ENCODE measurements around the gene KLRK1.
A peak's percentile ranks its signal among the peaks of the same experiment; 100 is the strongest.
"Not testable (repeated sequence)": the region's sequence is repeated elsewhere in the genome, so short reads cannot be mapped to it uniquely, and the experiment has no call there.

The KLRK1 gene

GRCh38 chr12:10369557-10370415 lies 20.1 kb downstream of the KLRK1 start:
- TF ChIP-seq PAX5 (IDR thresholded peaks at IDR 0.05; ENCODE audit: insufficient read depth, low read length, severe bottlenecking), result no peak
- no peak for TF ChIP-seq POLR2A (IDR thresholded peaks at IDR 0.05; ENCODE audit: low read depth, low read length)
- TF ChIP-seq POU2F2 (IDR thresholded peaks at IDR 0.05; ENCODE audit: low read depth, low read length), result no peak
- no peak for TF ChIP-seq TAF1 (IDR thresholded peaks at IDR 0.05; ENCODE audit: low read depth, low read length)
- no peak for TF ChIP-seq POLR2AphosphoS5 (IDR thresholded peaks at IDR 0.05; ENCODE audit: low read depth, low read length)
- no peak for TF ChIP-seq SPI1 (IDR thresholded peaks at IDR 0.05; ENCODE audit: low read depth, low read length)
- no peak for FAIRE-seq
- DNase-seq (ENCODE audit: insufficient read length, low spot score), result no peak

- TF ChIP-seq SPI1 (IDR thresholded peaks at IDR 0.05; ENCODE audit: low read depth, low read length), result no peak
- TF ChIP-seq TAF1 (IDR thresholded peaks at IDR 0.05; ENCODE audit: low read depth, low read length), result no peak
- no peak for TF ChIP-seq POLR2A (IDR thresholded peaks at IDR 0.05; ENCODE audit: low read depth, low read length)
- TF ChIP-seq POLR2AphosphoS5 (IDR thresholded peaks at IDR 0.05; ENCODE audit: low read depth, low read length), result no peak
- TF ChIP-seq PAX5 (IDR thresholded peaks at IDR 0.05; ENCODE audit: insufficient read depth, low read length, severe bottlenecking), result no peak
- no peak for TF ChIP-seq POU2F2 (IDR thresholded peaks at IDR 0.05; ENCODE audit: low read depth, low read length)
- DNase-seq (ENCODE audit: insufficient read length, low spot score), result no peak
- FAIRE-seq, result no peak
Measured at GRCh38 chr12:10368206-10369171, 21.4 kb downstream of the KLRK1 start.

- not testable (repeated sequence) for DNase-seq (ENCODE audit: insufficient read length, low spot score); FAIRE-seq
Measured at GRCh38 chr12:10367714-10368113, 22.1 kb downstream of the KLRK1 start.

- TF ChIP-seq POU2F2 (IDR thresholded peaks at IDR 0.05; ENCODE audit: low read depth, low read length) (no peak), POLR2A (IDR thresholded peaks at IDR 0.05; ENCODE audit: low read depth, low read length) (no peak), SPI1 (IDR thresholded peaks at IDR 0.05; ENCODE audit: low read depth, low read length) (no peak), PAX5 (IDR thresholded peaks at IDR 0.05; ENCODE audit: insufficient read depth, low read length, severe bottlenecking) (no peak)
- FAIRE-seq (no peak), DNase-seq (ENCODE audit: insufficient read length, low spot score) (no peak)
Measured at GRCh38 chr12:10366875-10367274, 23.0 kb downstream of the KLRK1 start.

- FAIRE-seq (no peak), DNase-seq (ENCODE audit: insufficient read length, low spot score) (no peak)
- TF ChIP-seq POU2F2 (IDR thresholded peaks at IDR 0.05; ENCODE audit: low read depth, low read length), result no peak
- TF ChIP-seq SPI1 (IDR thresholded peaks at IDR 0.05; ENCODE audit: low read depth, low read length), result 0 out of 2 replicates have a peak, but pooled peaks have one; percentile 12
Measured at GRCh38 chr12:10365696-10366405, 24.0 kb downstream of the KLRK1 start.

- TF ChIP-seq TAF1 (IDR thresholded peaks at IDR 0.05; ENCODE audit: low read depth, low read length) (peak; percentile 37; the same call in 1 of the 2 replicates), POLR2AphosphoS5 (IDR thresholded peaks at IDR 0.05; ENCODE audit: low read depth, low read length) (no peak), POLR2A (IDR thresholded peaks at IDR 0.05; ENCODE audit: low read depth, low read length) (0 out of 2 replicates have a peak, but pooled peaks have one; percentile 10), POU2F2 (IDR thresholded peaks at IDR 0.05; ENCODE audit: low read depth, low read length) (no peak), PAX5 (IDR thresholded peaks at IDR 0.05; ENCODE audit: insufficient read depth, low read length, severe bottlenecking) (no peak), SPI1 (IDR thresholded peaks at IDR 0.05; ENCODE audit: low read depth, low read length) (no peak)
- FAIRE-seq (no peak), DNase-seq (ENCODE audit: insufficient read length, low spot score) (no peak)
Measured at GRCh38 chr12:10364815-10365622, 24.8 kb downstream of the KLRK1 start.

- DNase-seq (ENCODE audit: insufficient read length, low spot score) (no peak), FAIRE-seq (peak; percentile 85)
- peak; percentile 72; the same call in 1 of the 2 replicates for TF ChIP-seq POLR2AphosphoS5 (IDR thresholded peaks at IDR 0.05; ENCODE audit: low read depth, low read length)
- TF ChIP-seq PAX5 (IDR thresholded peaks at IDR 0.05; ENCODE audit: insufficient read depth, low read length, severe bottlenecking), result no peak
- peak; percentile 84 for TF ChIP-seq SPI1 (IDR thresholded peaks at IDR 0.05; ENCODE audit: low read depth, low read length)
- TF ChIP-seq POLR2A (IDR thresholded peaks at IDR 0.05; ENCODE audit: low read depth, low read length), result peak; percentile 59
- peak; percentile 59; the same call in 1 of the 2 replicates for TF ChIP-seq POU2F2 (IDR thresholded peaks at IDR 0.05; ENCODE audit: low read depth, low read length)
- TF ChIP-seq TAF1 (IDR thresholded peaks at IDR 0.05; ENCODE audit: low read depth, low read length), result peak; percentile 55; the same call in 1 of the 2 replicates
Measured at GRCh38 chr12:10363914-10364814, 25.7 kb downstream of the KLRK1 start.

GRCh38 chr12:10363658-10363913 lies 26.3 kb downstream of the KLRK1 start:
- DNase-seq (ENCODE audit: insufficient read length, low spot score) (no peak), FAIRE-seq (no peak)
- TF ChIP-seq PAX5 (IDR thresholded peaks at IDR 0.05; ENCODE audit: insufficient read depth, low read length, severe bottlenecking), result no peak
- TF ChIP-seq SPI1 (IDR thresholded peaks at IDR 0.05; ENCODE audit: low read depth, low read length), result no peak
- no peak; the same call in 1 of the 2 replicates for TF ChIP-seq TAF1 (IDR thresholded peaks at IDR 0.05; ENCODE audit: low read depth, low read length)
- TF ChIP-seq POLR2A (IDR thresholded peaks at IDR 0.05; ENCODE audit: low read depth, low read length), result no peak
- no peak for TF ChIP-seq POU2F2 (IDR thresholded peaks at IDR 0.05; ENCODE audit: low read depth, low read length)
- TF ChIP-seq POLR2AphosphoS5 (IDR thresholded peaks at IDR 0.05; ENCODE audit: low read depth, low read length), result no peak

Data from GM12891 (cell line).